ENCODE measurements around the gene MOB2.
"Not testable (repeated sequence)": the region's sequence is repeated elsewhere in the genome, so short reads cannot be mapped to it uniquely, and the experiment has no call there.

MOB2 gene

GRCh38 chr11:1517117-1518005 lies 30.8 kb upstream of the MOB2 start:
- no peak for DNase-seq

GRCh38 chr11:1516273-1517067 lies 29.9 kb upstream of the MOB2 start:
- DNase-seq, result no peak

- peak; percentile 88 for DNase-seq
Measured at GRCh38 chr11:1515082-1516060, 28.8 kb upstream of the MOB2 start.

DNA sequence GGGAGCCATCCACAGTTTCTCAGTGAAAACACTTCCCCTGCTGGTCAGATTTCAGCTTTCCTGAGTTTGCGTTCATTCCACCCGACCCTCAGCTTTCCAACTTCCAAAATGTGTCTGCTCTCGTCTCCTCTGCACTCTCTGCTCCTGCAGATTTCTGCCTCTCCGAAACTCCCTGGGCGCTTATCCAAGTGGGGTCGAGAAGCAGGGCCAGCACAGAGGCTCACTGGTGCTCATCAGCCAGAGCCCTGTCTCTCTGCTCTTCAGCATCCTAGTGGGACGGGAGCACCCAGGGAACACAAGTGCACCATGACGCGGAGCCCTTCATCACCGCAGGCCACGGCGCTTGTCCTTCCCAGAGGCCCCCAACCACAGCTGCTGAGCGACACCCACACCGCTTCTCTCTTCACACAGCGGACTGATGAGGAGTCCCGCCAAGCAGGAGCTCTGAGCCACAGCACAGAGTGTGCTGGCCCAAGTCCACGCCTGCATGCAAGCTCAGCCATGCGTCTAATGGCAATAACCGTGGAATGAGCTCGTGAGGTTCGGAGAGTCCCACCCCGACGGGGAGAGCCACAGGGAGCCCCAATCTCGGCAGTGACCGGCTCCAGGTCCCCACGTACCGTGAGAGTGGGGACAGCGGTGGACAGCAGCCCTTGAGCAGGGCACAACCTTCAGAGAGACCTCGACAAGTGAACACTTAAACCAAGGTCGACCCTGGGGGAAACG lies 27.9 kb upstream of the MOB2 start:
- DNase-seq, result no peak

- no peak for DNase-seq
Measured at GRCh38 chr11:1513326-1514296, 27.0 kb upstream of the MOB2 start.

- DNase-seq, result not testable (repeated sequence)
Measured at GRCh38 chr11:1512531-1513258, 26.1 kb upstream of the MOB2 start.

- no peak for DNase-seq
Measured at GRCh38 chr11:1511937-1512496, 25.4 kb upstream of the MOB2 start.

DNA sequence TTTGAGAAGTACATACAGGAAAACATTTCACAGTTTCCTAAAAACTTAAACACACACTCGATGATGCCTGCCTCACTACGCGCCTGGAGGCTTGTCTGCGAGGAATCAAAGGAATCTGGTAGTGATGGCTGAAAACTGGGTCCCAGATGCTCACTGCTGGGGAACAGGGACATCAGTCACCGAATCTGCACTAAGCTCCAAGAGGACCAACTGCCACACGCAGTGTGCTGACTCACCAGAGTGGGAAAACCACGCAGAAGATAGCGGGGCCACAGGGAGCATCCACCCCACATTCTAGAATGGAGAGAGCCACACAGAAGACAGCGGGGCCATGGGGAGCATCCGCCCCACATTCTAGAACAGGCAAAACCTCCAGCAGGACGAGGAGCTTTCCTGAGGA lies 24.3 kb upstream of the MOB2 start:
- DNase-seq, result no peak

GRCh38 chr11:1510351-1510750 lies 23.8 kb upstream of the MOB2 start:
- not testable (repeated sequence) for DNase-seq

- no peak for DNase-seq
Measured at GRCh38 chr11:1509626-1510255, 23.2 kb upstream of the MOB2 start.

DNA sequence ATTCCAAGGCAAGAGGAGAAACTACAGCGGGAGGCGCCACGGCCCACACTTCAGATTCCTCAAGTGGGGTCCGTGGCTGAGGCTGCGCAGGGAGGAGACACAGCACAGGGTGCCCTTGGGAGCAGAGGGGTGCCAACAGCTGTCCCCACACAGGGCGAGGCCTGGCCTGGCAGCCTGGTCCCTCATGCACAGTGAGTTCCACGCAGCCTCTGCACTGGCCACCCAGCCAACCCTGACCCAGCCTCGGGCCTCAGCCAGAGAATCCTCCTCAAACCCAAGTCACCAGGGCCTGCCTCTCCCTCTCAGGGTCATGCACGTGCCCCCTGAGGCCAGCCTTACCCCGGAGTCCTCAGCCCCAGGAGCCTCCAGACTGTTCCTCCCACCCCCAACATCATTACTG lies 22.4 kb upstream of the MOB2 start:
- no peak for DNase-seq

DNA sequence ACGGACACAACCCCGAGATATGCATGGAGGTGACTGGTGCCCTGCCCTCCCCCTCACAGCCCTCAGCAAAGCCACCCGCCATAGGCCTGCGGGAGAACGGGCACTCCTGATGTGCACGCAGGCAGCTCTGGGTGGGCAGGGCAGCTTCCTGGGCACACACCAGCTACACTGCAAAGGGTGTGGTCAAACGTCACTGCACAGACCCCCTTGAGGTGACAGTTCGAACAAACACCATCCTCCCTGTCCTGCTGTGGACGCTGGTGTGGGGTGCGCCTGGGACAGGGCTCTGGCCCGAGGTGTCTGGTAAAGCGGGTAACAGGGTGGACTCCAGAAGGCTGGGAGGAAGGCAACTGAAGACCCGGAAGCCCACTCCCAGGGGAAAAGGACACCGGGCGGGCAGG lies 21.9 kb upstream of the MOB2 start:
- no peak for DNase-seq

- no peak for DNase-seq
Measured at GRCh38 chr11:1507381-1508140, 21.0 kb upstream of the MOB2 start.

GRCh38 chr11:1506981-1507380 lies 20.4 kb upstream of the MOB2 start:
- DNase-seq, result no peak

- DNase-seq, result no peak
Measured at GRCh38 chr11:1505480-1505879, 18.9 kb upstream of the MOB2 start.

- DNase-seq, result no peak
Measured at GRCh38 chr11:1504581-1505290, 18.2 kb upstream of the MOB2 start.

DNA sequence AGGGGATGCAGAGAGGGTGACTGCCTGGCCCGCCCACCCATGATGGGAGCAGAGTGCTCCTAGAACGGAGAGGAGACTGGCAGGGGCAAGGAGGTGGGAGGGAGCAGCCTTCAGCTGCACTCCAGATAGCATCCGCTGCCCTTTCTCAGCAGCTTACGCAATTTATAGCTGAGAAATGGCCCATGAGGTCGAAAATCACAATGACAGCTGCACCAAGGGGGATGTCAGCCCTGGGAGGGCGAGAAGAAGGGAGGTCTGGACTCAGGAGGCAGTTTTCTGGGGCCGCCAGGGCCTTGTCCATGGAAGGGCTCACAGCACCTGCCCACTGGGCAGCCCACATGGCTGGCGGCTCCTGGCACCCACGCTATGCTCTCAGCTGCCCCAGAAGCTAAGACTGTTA lies 17.6 kb upstream of the MOB2 start:
- DNase-seq, result no peak

- DNase-seq, result no peak
Measured at GRCh38 chr11:1503708-1504104, 17.1 kb upstream of the MOB2 start.

Data from femur (tissue), 1 donor.